MCF 10A (cell line): ENCODE measurements around the gene LMO7. TPM values are rescaled to one million over a fixed set of nuclear protein-coding genes. Genes with fewer than 3 reads are reported as not detected.
A peak's percentile ranks its signal among the peaks of the same experiment; 100 is the strongest.

ENCODE experiments used
- BruUV-seq: library from RNA; stranded (reverse); fragments of 400-500 nt; replicated peaks from 2 replicates; lab custom pipeline; 2021; lab: Mats Ljungman, UMichigan
- CTCF ChIA-PET: fragments of 300-600 bp; sonication (Branson Sonifier 250); formaldehyde crosslinking; extraction: SDS; loops from one replicate; lab custom pipeline; 2021; ENCODE audit warnings: antibody characterized with exemption, inconsistent platforms; lab: Yijun Ruan, JAX
- POLR2A ChIA-PET: fragments of 300-600, 350-650 bp; sonication (Branson Sonifier 250); formaldehyde crosslinking; extraction: SDS; loops from one replicate; lab custom pipeline; 2020; ENCODE audit warnings: antibody characterized with exemption, inconsistent platforms; lab: Yijun Ruan, JAX
- DNase-seq: peaks from one replicate; pipeline ENCODE4 v3.0.0-alpha.2; 2018; ENCODE audit not compliant: unreplicated experiment
- H3K27ac Mint-ChIP-seq: one replicate; pipeline ENCODE4 v1.8.0; 2022; ENCODE audit warnings: mild to moderate bottlenecking, low read depth, mixed read lengths; ENCODE audit not compliant: unreplicated experiment
- H3K27me3 Mint-ChIP-seq: one replicate; pipeline ENCODE4 v1.8.0; 2022; ENCODE audit warnings: mixed read lengths; ENCODE audit not compliant: insufficient read depth, unreplicated experiment
- H3K36me3 Mint-ChIP-seq: one replicate; pipeline ENCODE4 v1.8.0; 2022; ENCODE audit warnings: mild to moderate bottlenecking, moderate library complexity, mixed read lengths; ENCODE audit not compliant: insufficient read depth, unreplicated experiment
- H3K4me1 Mint-ChIP-seq: one replicate; pipeline ENCODE4 v1.8.0; 2022; ENCODE audit warnings: mixed read lengths; ENCODE audit not compliant: insufficient read depth, unreplicated experiment
- H3K4me3 Mint-ChIP-seq: one replicate; pipeline ENCODE4 v1.8.0; 2022; ENCODE audit warnings: mild to moderate bottlenecking, moderate library complexity, mixed read lengths; ENCODE audit not compliant: unreplicated experiment
- H3K9me3 Mint-ChIP-seq: one replicate; pipeline ENCODE4 v1.8.0; 2022; ENCODE audit warnings: mixed read lengths; ENCODE audit not compliant: unreplicated experiment
- intact Hi-C: fragments of 100-400 bp; cut with micrococcal nuclease; formaldehyde crosslinking; loops from 2 replicates; pipeline ENCODE4 v1.14.1; 2022
- total RNA-seq: library from RNA; stranded (reverse); gene quantifications from 2 replicates; pipeline ENCODE4 v1.2.3, GENCODE V29; 2022
- TF ChIP-seq, protein P1 (sequence below): fragments of 200-600 bp; IDR thresholded peaks from one replicate; pipeline ENCODE4 v1.8.0; 2022; ENCODE audit warnings: antibody characterized with exemption, mild to moderate bottlenecking; ENCODE audit not compliant: unreplicated experiment

LMO7 gene
- total RNA-seq, 1 experiment from 2014 or later = 30.8 TPM

GRCh38 chr13:75660694-75661093 lies 24.6 kb downstream of the LMO7 start:
- BruUV-seq = no TSS peak
- H3K4me3 Mint-ChIP-seq = no peak overlapping the region
- no peak overlapping the region for H3K27ac Mint-ChIP-seq
- intact Hi-C loops = no loop called here
- no peaks in the 10 kb centered on the region for H3K9me3 Mint-ChIP-seq
- DNase-seq = no peak
- peaks cover 5% of the 10 kb centered on the region for H3K4me1 Mint-ChIP-seq
- H3K36me3 Mint-ChIP-seq = peaks cover 5% of the 10 kb centered on the region
- CTCF ChIA-PET = interaction anchor here (0.6 to 1.3 kb wide), 3 partner anchors 14 to 1241 kb away, joined by 3 to 4 read pairs (median 3); no protein-coding TSS in a partner anchor
- no peaks in the 10 kb centered on the region for H3K27me3 Mint-ChIP-seq
- POLR2A ChIA-PET = no interaction called here
- TF ChIP-seq, protein P1, sequence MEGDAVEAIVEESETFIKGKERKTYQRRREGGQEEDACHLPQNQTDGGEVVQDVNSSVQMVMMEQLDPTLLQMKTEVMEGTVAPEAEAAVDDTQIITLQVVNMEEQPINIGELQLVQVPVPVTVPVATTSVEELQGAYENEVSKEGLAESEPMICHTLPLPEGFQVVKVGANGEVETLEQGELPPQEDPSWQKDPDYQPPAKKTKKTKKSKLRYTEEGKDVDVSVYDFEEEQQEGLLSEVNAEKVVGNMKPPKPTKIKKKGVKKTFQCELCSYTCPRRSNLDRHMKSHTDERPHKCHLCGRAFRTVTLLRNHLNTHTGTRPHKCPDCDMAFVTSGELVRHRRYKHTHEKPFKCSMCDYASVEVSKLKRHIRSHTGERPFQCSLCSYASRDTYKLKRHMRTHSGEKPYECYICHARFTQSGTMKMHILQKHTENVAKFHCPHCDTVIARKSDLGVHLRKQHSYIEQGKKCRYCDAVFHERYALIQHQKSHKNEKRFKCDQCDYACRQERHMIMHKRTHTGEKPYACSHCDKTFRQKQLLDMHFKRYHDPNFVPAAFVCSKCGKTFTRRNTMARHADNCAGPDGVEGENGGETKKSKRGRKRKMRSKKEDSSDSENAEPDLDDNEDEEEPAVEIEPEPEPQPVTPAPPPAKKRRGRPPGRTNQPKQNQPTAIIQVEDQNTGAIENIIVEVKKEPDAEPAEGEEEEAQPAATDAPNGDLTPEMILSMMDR = no peak

DNA sequence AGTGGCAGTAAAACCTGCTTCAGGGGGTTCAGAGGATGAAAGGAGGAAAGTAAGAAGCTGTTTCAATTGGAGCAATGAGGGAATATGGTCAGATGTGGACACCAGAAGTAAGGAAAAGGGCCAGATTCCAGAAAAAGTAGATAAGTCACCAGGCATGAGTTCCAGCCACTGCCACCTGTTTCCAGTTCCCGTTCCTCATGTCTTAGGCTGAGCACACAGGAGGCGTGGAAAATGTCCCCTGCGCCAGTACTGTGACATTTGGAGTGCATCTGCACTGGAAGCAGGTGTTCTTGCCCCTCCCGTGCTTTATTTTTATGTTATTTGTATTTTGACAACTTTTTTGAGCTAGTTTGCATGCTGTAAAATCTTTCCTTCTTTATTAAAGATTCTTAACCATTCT lies 25.3 kb downstream of the LMO7 start:
- Mint-ChIP-seq H3K4me3 (no peak overlapping the region), H3K9me3 (no peaks in the 10 kb centered on the region), H3K27me3 (no peaks in the 10 kb centered on the region), H3K4me1 (peaks cover 6% of the 10 kb centered on the region), H3K27ac (no peak overlapping the region), H3K36me3 (peaks cover 5% of the 10 kb centered on the region)
- intact Hi-C loops = no loop called here
- ChIA-PET CTCF (interaction anchor here (1.0 to 1.3 kb wide), 4 partner anchors 13 to 1319 kb away, joined by 3 to 4 read pairs (median 4); no protein-coding TSS in a partner anchor), POLR2A (interaction anchor here (1.1 kb wide), 1 partner anchor 14 kb away, joined by 4 read pairs; no protein-coding TSS in a partner anchor)
- TF ChIP-seq, protein P1 = no peak
- BruUV-seq = no TSS peak
- no peak for DNase-seq

- Mint-ChIP-seq H3K4me3 (no peak overlapping the region), H3K9me3 (no peaks in the 10 kb centered on the region), H3K27me3 (no peaks in the 10 kb centered on the region), H3K27ac (peak overlapping the region; percentile 37), H3K36me3 (peaks cover 4% of the 10 kb centered on the region), H3K4me1 (peaks cover 7% of the 10 kb centered on the region)
- peak; percentile 50 for DNase-seq
- BruUV-seq = no TSS peak
- POLR2A ChIA-PET = interaction anchor here (0.7 to 1.6 kb wide), 5 partner anchors 40 to 1218 kb away, joined by 3 to 4 read pairs (median 4); no protein-coding TSS in a partner anchor
- CTCF ChIA-PET = interaction anchor here (0.6 to 2.0 kb wide), 8 partner anchors 8 to 1335 kb away, joined by 3 to 9 read pairs (median 3); no protein-coding TSS in a partner anchor
- intact Hi-C loops = no loop called here
- TF ChIP-seq, protein P1 = no peak
Observed at GRCh38 chr13:75666646-75667351, 30.7 kb downstream of the LMO7 start.

DNA sequence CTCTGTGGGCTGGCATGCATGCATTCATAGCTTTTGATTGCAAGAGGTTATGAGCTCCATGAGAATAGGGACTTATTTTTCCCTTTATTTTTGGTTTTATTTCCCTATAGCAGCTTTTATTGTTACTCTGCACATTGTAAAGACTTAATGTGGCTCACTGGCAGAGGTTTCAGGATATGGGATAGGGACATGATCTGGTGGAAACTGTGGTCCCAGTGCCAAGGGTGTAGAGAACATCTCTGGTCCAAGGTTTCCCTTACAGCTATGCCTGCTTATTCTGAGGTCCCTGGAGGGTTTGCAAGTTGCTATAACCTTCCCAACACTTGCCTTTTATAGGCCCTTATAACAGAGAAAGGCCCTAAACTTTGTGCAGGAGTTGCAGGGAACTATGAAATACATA lies 33.6 kb downstream of the LMO7 start:
- DNase-seq = no peak
- peaks cover 4% of the 10 kb centered on the region for H3K36me3 Mint-ChIP-seq
- ChIA-PET CTCF (interaction anchor here (1.0 to 1.2 kb wide), 2 partner anchors 26 to 37 kb away, joined by 3 to 5 read pairs; no protein-coding TSS in a partner anchor), POLR2A (no interaction called here)
- H3K4me3 Mint-ChIP-seq = no peak overlapping the region
- no peaks in the 10 kb centered on the region for H3K9me3 Mint-ChIP-seq
- intact Hi-C loops = loop anchor here (10.0 kb wide), 1 partner anchor 1325 kb away; the partner anchor contains the start of gene CLN5
- H3K4me1 Mint-ChIP-seq = peaks cover 7% of the 10 kb centered on the region
- no TSS peak for BruUV-seq
- H3K27ac Mint-ChIP-seq = no peak overlapping the region
- no peaks in the 10 kb centered on the region for H3K27me3 Mint-ChIP-seq
- TF ChIP-seq, protein P1 = no peak
